Mesendoderm (in vitro differentiated cells): ENCODE measurements around the gene ABCC4.

Experiments
- DNase-seq: peaks from one replicate; pipeline ENCODE4 v3.0.0; 2013
- H2AK5ac ChIP-seq: 2 replicates; pipeline ENCODE4 v1.6.1; 2013; ENCODE audit warnings: low read length, inconsistent platforms
- H2BK120ac ChIP-seq: 2 replicates; pipeline ENCODE4 v1.6.1; 2013; ENCODE audit warnings: low read depth, mild to moderate bottlenecking, low read length, moderate library complexity, mixed read lengths
- H2BK15ac ChIP-seq: replicated peaks from 2 replicates; pipeline ENCODE4 v1.6.1; 2013; ENCODE audit warnings: low read depth, mild to moderate bottlenecking, moderate library complexity
- H2BK5ac ChIP-seq: 2 replicates; pipeline ENCODE4 v1.6.1; 2013; ENCODE audit warnings: low read length, inconsistent platforms
- H3K18ac ChIP-seq: 2 replicates; pipeline ENCODE4 v1.6.1; 2013; ENCODE audit warnings: mild to moderate bottlenecking, low read length, mixed read lengths
- H3K23ac ChIP-seq: one replicate; pipeline ENCODE4 v1.6.1; 2013; ENCODE audit warnings: low read length
- H3K27ac ChIP-seq: 2 replicates; pipeline ENCODE4 v1.5.1; 2013; ENCODE audit warnings: low read depth, mild to moderate bottlenecking, inconsistent platforms, low read length, moderate library complexity
- H3K27me3 ChIP-seq: 2 replicates; pipeline ENCODE4 v1.6.1; 2013; ENCODE audit warnings: low read length, control low read depth, mild to moderate bottlenecking, inconsistent platforms; ENCODE audit not compliant: insufficient read depth, poor library complexity
- H3K36me3 ChIP-seq: 2 replicates; pipeline ENCODE4 v1.6.1; 2013; ENCODE audit warnings: low read length, inconsistent platforms; ENCODE audit not compliant: control insufficient read depth, insufficient read depth
- H3K4ac ChIP-seq: one replicate; pipeline ENCODE4 v1.6.1; 2013; ENCODE audit warnings: low read depth, mild to moderate bottlenecking, low read length, moderate library complexity
- H3K4me1 ChIP-seq: 2 replicates; pipeline ENCODE4 v1.6.1; 2013; ENCODE audit warnings: low read depth, low read length, inconsistent platforms; ENCODE audit not compliant: control insufficient read depth
- H3K4me2 ChIP-seq: 2 replicates; pipeline ENCODE4 v1.6.1; 2013; ENCODE audit warnings: low read length
- H3K4me3 ChIP-seq: 2 replicates; pipeline ENCODE4 v1.5.1; 2013; ENCODE audit warnings: mild to moderate bottlenecking, low read length
- H3K56ac ChIP-seq: one replicate; pipeline ENCODE4 v1.6.1; 2013; ENCODE audit warnings: low read length
- H3K79me1 ChIP-seq: 2 replicates; pipeline ENCODE4 v1.6.1; 2013; ENCODE audit warnings: low read length, inconsistent platforms
- H3K79me2 ChIP-seq: 2 replicates; pipeline ENCODE4 v1.6.1; 2013; ENCODE audit warnings: mild to moderate bottlenecking, low read length; ENCODE audit not compliant: control insufficient read depth, insufficient read depth
- H3K9ac ChIP-seq: 2 replicates; pipeline ENCODE4 v1.6.1; 2013; ENCODE audit warnings: low read length, inconsistent platforms
- H4K5ac ChIP-seq: one replicate; pipeline ENCODE4 v1.6.1; 2013; ENCODE audit warnings: low read length
- H4K8ac ChIP-seq: one replicate; pipeline ENCODE4 v1.6.1; 2013; ENCODE audit warnings: low read depth, mild to moderate bottlenecking, control low read depth, low read length, moderate library complexity
- WGBS: extraction: QIAGEN DNeasy Blood & Tissue Kit; methylation state at CpG from one replicate; pipeline ENCODE4 v1.1.7; 2013; ENCODE audit warnings: low lambda C conversion rate, missing lambda C conversion rate; ENCODE audit not compliant: insufficient coverage; ENCODE audit errors: extremely low coverage; 5-methylcytosine and 5-hydroxymethylcytosine counted together

The ABCC4 gene

GRCh38 chr13:95155504-95155903, 145.7 kb downstream of the ABCC4 start:
- H3K79me1 ChIP-seq, result no peaks in the 10 kb centered on the region
- no peak overlapping the region for H3K4me3 ChIP-seq
- no peak overlapping the region for H3K18ac ChIP-seq
- H4K5ac ChIP-seq, result no peak overlapping the region
- H3K56ac ChIP-seq, result no peak overlapping the region
- no peak overlapping the region for H4K8ac ChIP-seq
- no peaks in the 10 kb centered on the region for H3K36me3 ChIP-seq
- no peak overlapping the region for H3K9ac ChIP-seq
- no peaks in the 10 kb centered on the region for H3K27me3 ChIP-seq
- H3K27ac ChIP-seq, result no peak overlapping the region
- no peaks in the 10 kb centered on the region for H3K4me1 ChIP-seq
- DNase-seq, result no peak
- H3K79me2 ChIP-seq, result no peaks in the 10 kb centered on the region
- no peak overlapping the region for H2BK120ac ChIP-seq
- no peak overlapping the region for H2BK15ac ChIP-seq
- no peak overlapping the region for H3K23ac ChIP-seq
- no peak overlapping the region for H2AK5ac ChIP-seq
- H3K4me2 ChIP-seq, result no peak overlapping the region
- H2BK5ac ChIP-seq, result no peak overlapping the region
- no peak overlapping the region for H3K4ac ChIP-seq
- WGBS, result no CpG with 5 or more reads among the region's 3 CpGs

GRCh38 chr13:95155093-95155492, 146.2 kb downstream of the ABCC4 start:
- no peak overlapping the region for H4K5ac ChIP-seq
- H3K79me2 ChIP-seq, result no peaks in the 10 kb centered on the region
- H3K79me1 ChIP-seq, result no peaks in the 10 kb centered on the region
- no peaks in the 10 kb centered on the region for H3K4me1 ChIP-seq
- H3K27ac ChIP-seq, result no peak overlapping the region
- no peak overlapping the region for H3K9ac ChIP-seq
- H4K8ac ChIP-seq, result no peak overlapping the region
- WGBS, result no CpG with 5 or more reads among the region's 4 CpGs
- H3K56ac ChIP-seq, result no peak overlapping the region
- no peaks in the 10 kb centered on the region for H3K36me3 ChIP-seq
- no peak overlapping the region for H2AK5ac ChIP-seq
- no peak overlapping the region for H2BK120ac ChIP-seq
- no peak overlapping the region for H2BK15ac ChIP-seq
- H3K4me3 ChIP-seq, result no peak overlapping the region
- H3K18ac ChIP-seq, result no peak overlapping the region
- no peaks in the 10 kb centered on the region for H3K27me3 ChIP-seq
- no peak for DNase-seq
- H2BK5ac ChIP-seq, result no peak overlapping the region
- no peak overlapping the region for H3K4ac ChIP-seq
- no peak overlapping the region for H3K4me2 ChIP-seq
- H3K23ac ChIP-seq, result no peak overlapping the region

GRCh38 chr13:95154413-95154886, 146.8 kb downstream of the ABCC4 start:
- H4K8ac ChIP-seq, result no peak overlapping the region
- H3K4ac ChIP-seq, result no peak overlapping the region
- no peaks in the 10 kb centered on the region for H3K36me3 ChIP-seq
- no peak for DNase-seq
- H3K4me2 ChIP-seq, result no peak overlapping the region
- H3K4me1 ChIP-seq, result no peaks in the 10 kb centered on the region
- H4K5ac ChIP-seq, result no peak overlapping the region
- no peaks in the 10 kb centered on the region for H3K27me3 ChIP-seq
- no peak overlapping the region for H2BK5ac ChIP-seq
- no peak overlapping the region for H2AK5ac ChIP-seq
- H3K27ac ChIP-seq, result no peak overlapping the region
- no peaks in the 10 kb centered on the region for H3K79me2 ChIP-seq
- H3K9ac ChIP-seq, result no peak overlapping the region
- H3K56ac ChIP-seq, result no peak overlapping the region
- H3K79me1 ChIP-seq, result no peaks in the 10 kb centered on the region
- no peak overlapping the region for H2BK15ac ChIP-seq
- H3K18ac ChIP-seq, result no peak overlapping the region
- H3K4me3 ChIP-seq, result no peak overlapping the region
- no CpG with 5 or more reads among the region's 3 CpGs for WGBS
- H2BK120ac ChIP-seq, result no peak overlapping the region
- no peak overlapping the region for H3K23ac ChIP-seq

GRCh38 chr13:95153647-95154412, 147.4 kb downstream of the ABCC4 start:
- H2BK5ac ChIP-seq, result no peak overlapping the region
- no peak overlapping the region for H3K18ac ChIP-seq
- no peak overlapping the region for H3K27ac ChIP-seq
- no peak overlapping the region for H3K56ac ChIP-seq
- H3K79me2 ChIP-seq, result no peaks in the 10 kb centered on the region
- H3K4me3 ChIP-seq, result no peak overlapping the region
- no CpG with 5 or more reads among the region's 7 CpGs for WGBS
- no peaks in the 10 kb centered on the region for H3K36me3 ChIP-seq
- no peak overlapping the region for H4K5ac ChIP-seq
- H4K8ac ChIP-seq, result no peak overlapping the region
- no peaks in the 10 kb centered on the region for H3K4me1 ChIP-seq
- no peak overlapping the region for H2BK15ac ChIP-seq
- no peak overlapping the region for H3K23ac ChIP-seq
- no peak overlapping the region for H2BK120ac ChIP-seq
- H3K79me1 ChIP-seq, result no peaks in the 10 kb centered on the region
- no peak overlapping the region for H3K9ac ChIP-seq
- no peak overlapping the region for H2AK5ac ChIP-seq
- no peak for DNase-seq
- no peak overlapping the region for H3K4ac ChIP-seq
- H3K4me2 ChIP-seq, result no peak overlapping the region
- H3K27me3 ChIP-seq, result no peaks in the 10 kb centered on the region

GRCh38 chr13:95151942-95152587, 149.2 kb downstream of the ABCC4 start:
- WGBS, result no CpG with 5 or more reads among the region's 4 CpGs
- no peaks in the 10 kb centered on the region for H3K79me2 ChIP-seq

More at GRCh38 chr13:95151942-95152587, 149.2 kb downstream of the ABCC4 start:
- Histone ChIP-seq H4K8ac (no peak overlapping the region), H3K4me1 (no peaks in the 10 kb centered on the region), H3K27me3 (no peaks in the 10 kb centered on the region), H3K18ac (no peak overlapping the region), H2BK5ac (no peak overlapping the region), H2AK5ac (no peak overlapping the region), H3K79me1 (no peaks in the 10 kb centered on the region), H3K4me3 (no peak overlapping the region), H3K9ac (no peak overlapping the region), H2BK15ac (no peak overlapping the region), H3K4ac (no peak overlapping the region), H2BK120ac (no peak overlapping the region), H3K36me3 (no peaks in the 10 kb centered on the region), H3K27ac (no peak overlapping the region), H3K4me2 (no peak overlapping the region), H4K5ac (no peak overlapping the region), H3K56ac (no peak overlapping the region), H3K23ac (no peak overlapping the region)
- DNase-seq, result no peak
